NCI-H2107 (cell line): Measurements from ENCODE around the gene OR2J3.
"Not testable (repeated sequence)": the region's sequence is repeated elsewhere in the genome, so short reads cannot be mapped to it uniquely, and the experiment has no call there.

Experiments used
- DNase-seq: peaks from one replicate; lab custom pipeline; 2025; lab: John Stamatoyannopoulos, UW

Gene OR2J3

DNA sequence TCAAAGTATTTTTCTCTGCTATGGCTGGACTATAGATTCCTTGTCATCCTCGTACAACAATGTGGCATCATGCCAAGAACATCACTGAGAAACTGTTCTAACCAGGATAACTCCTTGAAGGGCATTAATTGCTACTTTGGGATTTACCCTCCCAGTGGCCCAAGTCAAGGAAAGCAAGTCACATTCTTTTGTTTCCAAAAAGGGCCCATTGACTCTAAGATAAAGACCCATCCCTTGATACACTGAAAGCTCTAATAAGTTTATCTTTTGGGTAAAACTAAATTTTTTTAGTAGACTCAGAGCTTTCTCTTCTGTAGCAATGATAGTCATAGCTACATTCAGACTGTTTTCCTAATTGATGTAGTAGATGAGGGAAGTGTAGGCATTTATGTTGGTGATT is at the start of gene OR2J3:
TSS of gene OR2J3 (plus strand) at position 301 of the 400 bp plus-strand sequence. CDS start 3,833 bp downstream, outside the sequence.
- DNase-seq: no peak

DNA sequence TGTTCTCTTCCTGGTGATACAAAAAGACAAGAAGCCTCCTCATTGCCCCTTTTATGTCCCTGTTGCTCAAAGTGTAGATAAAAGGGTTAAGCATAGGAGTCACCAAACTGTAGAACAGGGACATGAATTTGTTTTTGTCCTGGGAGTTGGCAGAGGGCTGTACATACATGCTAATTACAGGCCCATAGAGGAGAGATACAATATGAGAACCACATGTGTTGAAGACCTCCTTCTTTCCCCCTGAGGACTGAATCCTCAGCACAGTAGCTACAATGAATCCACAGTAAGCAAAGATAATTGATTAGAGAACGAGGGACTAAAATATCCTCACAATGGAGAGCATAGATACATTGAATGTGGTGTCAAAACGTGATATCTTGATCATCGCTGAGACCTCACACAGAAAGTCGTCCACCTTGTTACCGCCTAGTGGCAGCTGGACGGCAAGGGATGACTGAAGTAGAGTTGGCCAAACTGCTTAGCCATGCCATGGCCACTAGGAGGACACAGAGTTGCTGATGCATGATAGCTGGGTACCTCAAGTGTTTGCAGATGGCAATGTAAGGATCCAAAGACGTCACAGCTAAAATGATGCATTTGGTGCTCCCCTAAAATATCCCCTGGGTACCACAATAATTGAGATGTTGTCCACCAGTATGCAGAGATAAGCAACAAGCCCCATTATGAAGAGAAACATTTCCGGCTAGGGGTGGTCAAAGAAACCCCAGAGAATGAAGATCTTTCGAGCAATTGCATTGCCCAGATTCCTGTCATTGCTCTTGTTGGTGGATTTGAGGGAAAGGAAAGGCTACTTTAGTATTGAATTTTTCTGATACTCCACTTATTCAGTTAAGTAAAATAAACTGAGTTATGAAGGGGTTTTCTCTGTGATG is 35.8 kb upstream of the OR2J3 start:
- DNase-seq: no peak

GRCh38 chr6:29079203-29079602 is 28.7 kb upstream of the OR2J3 start:
- no peak for DNase-seq

DNA sequence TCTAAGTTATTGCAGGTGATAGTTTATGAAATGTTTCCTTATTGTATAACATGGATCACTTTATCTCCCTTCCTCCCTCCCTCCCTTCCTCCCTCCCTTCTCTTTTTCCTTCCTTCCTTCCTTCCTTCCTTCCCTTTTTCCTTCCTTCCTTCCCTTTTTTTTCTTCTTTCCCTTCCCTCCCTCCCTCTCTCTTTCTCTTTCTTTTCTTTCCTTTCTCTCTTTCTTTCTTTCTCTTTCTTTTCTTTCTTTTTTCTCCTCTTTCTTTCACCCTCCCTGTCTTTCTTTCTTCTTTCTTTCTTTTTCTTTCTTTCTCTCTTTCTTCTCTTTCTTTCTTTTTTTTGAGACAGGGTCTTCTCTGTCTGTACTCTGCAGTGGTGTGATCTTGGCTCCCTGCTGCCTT is 26.5 kb upstream of the OR2J3 start:
- no peak for DNase-seq

GRCh38 chr6:29082457-29082856 is 25.4 kb upstream of the OR2J3 start:
- DNase-seq: no peak

GRCh38 chr6:29087213-29087612 is 20.6 kb upstream of the OR2J3 start, which contains the start of gene OR2B3:
OR2B3 (minus strand) TSS chr6:29087313; CDS start chr6:29087248, 65 bp downstream.
- no peak for DNase-seq

DNA sequence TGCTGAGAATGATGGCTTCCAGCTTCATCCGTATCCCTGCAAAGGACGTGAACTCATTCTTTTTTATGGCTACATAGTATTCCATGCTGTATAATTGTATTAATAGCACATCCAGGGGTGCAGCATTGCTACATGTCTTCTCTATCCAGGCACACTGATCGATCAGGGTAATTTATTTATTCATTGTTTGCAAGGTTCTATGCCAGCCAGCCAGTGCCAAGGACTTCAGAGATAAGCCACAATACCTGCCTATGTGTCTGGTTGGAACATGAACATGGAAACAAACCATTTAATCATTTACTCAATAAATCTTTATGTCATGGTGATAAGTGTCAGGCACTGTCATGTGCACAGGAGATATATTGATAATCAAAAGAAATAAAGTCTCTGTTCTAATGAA is 14.9 kb upstream of the OR2J3 start:
- no peak for DNase-seq

DNA sequence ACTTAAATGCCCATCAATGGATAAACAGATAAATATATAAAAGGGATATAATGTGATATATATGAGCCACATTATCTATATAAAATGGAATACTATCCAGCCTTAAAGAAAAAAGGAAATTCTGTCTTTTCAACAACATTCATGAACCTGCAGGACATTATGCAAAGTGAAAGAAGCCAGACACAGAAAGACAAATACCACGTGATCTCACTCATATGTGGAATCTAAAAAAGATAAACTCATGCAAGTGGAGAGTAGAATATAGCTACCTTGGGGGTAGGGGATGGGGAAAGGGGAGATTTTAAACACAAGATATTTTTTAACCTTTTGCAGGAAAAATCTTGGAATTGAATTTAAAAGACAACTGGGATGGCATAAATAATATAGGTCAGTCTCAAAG is 10.1 kb upstream of the OR2J3 start:
- DNase-seq: no peak

DNA sequence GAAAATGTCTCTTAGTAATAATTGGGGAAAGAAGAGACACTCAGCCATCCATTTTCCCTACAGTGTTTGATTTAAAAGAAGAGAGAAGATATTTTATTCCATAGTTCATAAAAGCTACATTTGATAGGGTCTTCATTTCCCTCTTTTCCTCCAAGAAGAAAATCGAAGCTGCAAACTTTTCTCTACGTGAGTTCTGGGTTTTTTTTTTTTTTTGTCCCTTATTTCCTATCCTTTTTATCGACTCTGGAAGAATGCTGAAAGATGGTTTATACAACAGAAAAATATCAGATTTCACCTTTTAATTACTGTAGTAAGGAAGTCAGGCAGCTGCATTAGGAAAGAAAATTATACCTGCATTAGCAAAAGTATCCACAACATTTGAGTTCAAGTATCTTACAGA is 8.7 kb upstream of the OR2J3 start, which contains the start of gene OR2J1:
TSS of gene OR2J1 (plus strand) at position 301 of the 400 bp plus-strand sequence. CDS start 1,453 bp downstream, outside the sequence.
- no peak for DNase-seq

DNA sequence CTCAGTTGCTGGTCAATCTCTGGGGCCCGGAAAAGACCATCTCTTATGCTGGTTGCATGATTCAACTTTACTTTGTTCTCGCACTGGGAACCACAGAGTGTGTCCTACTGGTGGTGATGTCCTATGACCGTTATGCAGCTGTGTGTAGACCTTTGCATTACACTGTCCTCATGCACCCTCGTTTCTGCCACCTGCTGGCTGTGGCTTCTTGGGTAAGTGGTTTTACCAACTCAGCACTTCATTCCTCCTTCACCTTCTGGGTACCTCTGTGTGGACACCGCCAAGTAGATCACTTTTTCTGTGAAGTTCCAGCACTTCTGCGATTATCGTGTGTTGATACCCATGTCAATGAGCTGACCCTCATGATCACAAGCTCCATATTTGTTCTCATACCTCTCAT is 4.3 kb downstream of the OR2J3 start:
- no peak for DNase-seq

DNA sequence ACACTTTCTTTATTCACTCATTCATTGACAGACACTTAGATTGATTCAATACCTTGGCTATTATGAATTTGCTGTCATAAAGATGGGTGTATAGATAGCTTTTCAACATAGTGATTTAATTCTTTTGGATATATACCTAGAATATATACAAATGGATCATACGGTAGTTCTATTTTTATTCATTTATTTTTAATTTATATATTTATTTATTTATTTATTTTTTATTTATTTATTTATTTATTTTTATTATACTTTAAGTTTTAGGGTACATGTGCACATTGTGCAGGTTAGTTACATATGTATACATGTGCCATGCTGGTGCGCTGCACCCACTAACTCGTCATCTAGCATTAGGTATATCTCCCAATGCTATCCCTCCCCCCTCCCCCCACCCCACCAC is 7.1 kb downstream of the OR2J3 start:
- DNase-seq: not testable (repeated sequence)

DNA sequence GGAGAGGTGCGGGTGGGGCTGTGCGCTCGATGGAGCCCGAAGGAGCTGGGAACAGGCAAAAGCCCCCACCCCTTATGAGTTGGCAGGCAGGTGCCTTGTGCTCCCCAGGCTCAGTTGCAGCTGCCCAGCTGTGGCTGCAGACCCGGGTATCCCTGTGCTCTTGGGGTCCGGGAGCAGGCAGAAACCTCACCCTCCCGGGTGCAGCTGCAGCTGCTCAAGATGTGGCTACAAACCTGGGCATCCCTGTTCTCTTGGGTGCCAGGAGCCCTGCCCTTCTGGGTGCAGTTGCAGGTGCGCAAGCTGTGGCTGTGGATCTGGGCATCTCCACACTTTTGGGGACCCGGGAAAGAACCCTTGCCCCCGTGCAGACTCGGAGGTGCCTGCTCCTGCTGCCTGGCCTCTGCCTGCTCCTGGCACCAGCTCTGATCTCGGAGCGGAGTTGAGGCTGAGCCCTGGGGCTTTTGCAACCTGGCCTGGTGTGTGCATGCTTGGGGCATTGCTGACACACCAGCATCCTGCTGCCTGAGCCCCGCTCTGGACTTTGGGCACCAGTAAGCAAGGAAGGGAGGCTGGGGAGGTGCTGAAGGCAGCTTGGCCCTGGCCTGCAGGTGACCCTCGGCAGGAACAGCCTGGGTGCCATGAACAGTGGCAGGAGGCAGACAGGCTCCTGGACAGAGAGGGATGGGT is 21.6 kb downstream of the OR2J3 start:
- no peak for DNase-seq

DNA sequence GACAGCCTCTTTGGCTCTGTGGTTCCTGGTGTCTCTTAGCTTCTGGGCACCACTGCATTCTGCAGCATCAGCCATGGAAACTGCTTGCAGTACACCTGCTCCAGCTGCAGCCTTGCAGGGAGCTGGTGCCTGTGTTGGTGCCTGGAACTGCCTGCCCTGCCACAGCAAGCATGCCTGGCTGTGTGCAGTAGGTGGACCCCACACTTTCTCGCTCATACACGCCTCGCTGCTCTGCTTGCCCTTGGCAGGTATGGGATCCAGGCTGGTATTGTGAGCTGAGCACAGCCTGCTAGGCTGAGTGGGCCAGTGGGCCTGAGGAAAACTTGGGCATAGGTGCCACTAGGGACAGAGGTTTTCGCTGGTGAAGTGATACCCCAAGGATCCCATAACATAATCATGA is 22.8 kb downstream of the OR2J3 start:
- no peak for DNase-seq

DNA sequence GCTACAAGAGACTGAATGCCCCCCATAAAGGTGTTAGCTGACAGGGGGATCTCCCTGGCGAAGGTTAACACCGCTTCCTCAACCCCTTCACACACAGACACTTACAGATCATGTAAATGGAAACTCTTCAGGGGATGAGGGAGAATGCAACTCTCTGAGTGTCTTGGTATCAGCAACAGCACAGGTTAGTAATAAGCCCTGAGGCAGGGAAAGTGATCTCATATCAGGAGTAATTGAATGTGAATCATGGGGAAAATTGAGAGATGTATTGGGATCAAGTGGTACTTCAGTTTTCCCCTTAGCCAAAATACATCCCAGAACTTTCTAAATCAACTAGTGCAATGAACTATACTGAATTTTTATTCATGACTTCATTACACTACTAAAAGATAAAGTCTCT is 23.8 kb downstream of the OR2J3 start:
- DNase-seq: no peak

- no peak for DNase-seq
Observed at GRCh38 chr6:29137724-29138123, 29.9 kb downstream of the OR2J3 start.

GRCh38 chr6:29141606-29142005 is 33.7 kb downstream of the OR2J3 start:
- no peak for DNase-seq

GRCh38 chr6:29142309-29142708 is 34.5 kb downstream of the OR2J3 start:
- DNase-seq: no peak

DNA sequence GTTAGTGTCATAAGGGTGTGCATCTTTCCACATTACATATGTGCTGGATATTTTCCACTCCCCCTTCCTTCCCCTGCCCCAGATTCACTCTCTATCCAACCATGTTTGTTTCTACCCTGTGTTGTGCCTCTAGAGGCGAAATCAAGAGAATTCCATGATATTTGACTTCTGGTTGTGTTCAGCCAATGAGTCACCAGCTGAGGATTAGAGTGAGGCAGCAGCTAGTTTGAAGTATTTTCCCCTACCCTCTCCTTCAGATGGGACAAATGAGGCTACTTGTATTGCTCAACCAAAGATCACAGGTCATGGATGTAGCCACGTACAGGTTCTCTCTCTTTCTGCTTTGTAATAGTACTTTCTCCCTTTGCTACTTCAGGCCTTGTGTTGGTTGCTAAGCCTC is 38.3 kb downstream of the OR2J3 start:
- no peak for DNase-seq

- DNase-seq: no peak
Observed at GRCh38 chr6:29147074-29147473, 39.2 kb downstream of the OR2J3 start.

DNA sequence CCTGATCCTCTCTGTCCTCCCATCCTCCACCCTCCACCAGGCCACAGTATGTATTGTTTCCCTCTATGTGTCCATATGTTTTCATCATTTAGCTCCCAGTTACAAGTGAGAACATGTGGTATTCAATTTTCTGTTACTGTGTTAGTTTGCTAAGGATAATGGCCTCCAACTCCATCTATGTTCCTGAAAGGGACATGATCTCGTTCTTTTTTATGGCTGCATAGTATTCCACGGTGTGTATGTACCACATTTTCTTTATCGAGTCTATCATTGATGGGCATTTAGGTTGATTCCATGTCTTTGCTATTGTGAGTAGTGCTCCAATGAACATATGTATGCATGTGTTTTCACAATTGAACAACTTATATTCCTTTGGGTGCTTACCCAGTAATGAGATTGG is 41.6 kb downstream of the OR2J3 start:
- not testable (repeated sequence) for DNase-seq

- no peak for DNase-seq
Observed at GRCh38 chr6:29153083-29153482, 45.2 kb downstream of the OR2J3 start.

- not testable (repeated sequence) for DNase-seq
Observed at GRCh38 chr6:29155182-29155581, 47.3 kb downstream of the OR2J3 start.

DNA sequence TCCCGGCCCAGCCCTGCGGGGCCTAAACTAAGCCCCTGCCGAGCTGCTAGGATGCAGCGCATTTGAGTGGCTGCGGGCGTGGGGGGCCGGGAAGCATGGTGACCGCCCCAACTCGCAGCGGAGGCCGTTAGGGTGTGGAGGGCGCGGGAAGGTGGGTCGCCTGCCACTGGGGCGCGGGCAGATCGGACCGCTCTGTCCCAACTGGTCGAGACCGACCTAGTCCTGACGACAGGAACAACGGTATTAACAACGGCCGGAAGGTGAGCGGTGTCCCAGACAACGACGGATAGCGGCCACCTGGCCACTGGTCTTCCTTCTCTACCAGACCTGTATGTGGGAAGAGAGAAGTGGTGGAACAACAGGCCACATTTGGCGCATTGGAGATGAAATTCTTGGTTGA is 52.1 kb downstream of the OR2J3 start:
- DNase-seq: not testable (repeated sequence)
